Measurements from ENCODE around the gene LDLRAD3. TPM values are rescaled to one million over a fixed set of nuclear protein-coding genes. Genes with fewer than 3 reads are reported as not detected.

Gene LDLRAD3
- total RNA-seq, 1 experiment from 2014 or later = 12.1 TPM

DNA sequence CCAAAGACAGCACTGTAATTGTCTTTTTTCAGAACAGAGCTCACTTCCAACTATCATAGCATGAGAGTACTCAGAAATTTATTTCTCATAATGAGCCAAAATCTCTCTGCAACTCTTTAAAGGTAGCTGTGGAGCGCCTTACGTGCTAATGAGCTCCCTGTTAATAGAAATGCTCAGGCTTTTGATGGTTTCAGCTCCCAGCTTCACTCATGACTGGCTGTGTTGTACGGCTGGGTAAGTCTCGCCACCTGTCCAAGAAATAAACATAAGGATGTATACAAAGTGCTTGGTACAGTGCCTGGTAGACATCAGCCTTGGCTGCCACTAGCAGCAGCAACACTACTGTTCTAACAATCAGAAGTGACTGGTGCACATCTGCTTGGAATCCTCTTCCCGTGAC, 109.4 kb downstream of the LDLRAD3 start:
- no peaks in the 10 kb centered on the region for H3K9me3 ChIP-seq (ENCODE audit: control insufficient read depth, low read depth, low read length)
- WGBS (ENCODE audit: extremely low coverage, insufficient read length, low lambda C conversion rate) = no CpG with 5 or more reads among the region's 5 CpGs
- H4K5ac ChIP-seq (ENCODE audit: insufficient read length, low read depth, low read length) = no peak overlapping the region
- no peak overlapping the region for H3K4me2 ChIP-seq (ENCODE audit: insufficient read depth, insufficient read length, low read length)
- H3K56ac ChIP-seq (ENCODE audit: insufficient read length, low read depth, low read length) = no peak overlapping the region
- H2AK5ac ChIP-seq (ENCODE audit: insufficient read length, low read length) = no peak overlapping the region
- no peak overlapping the region for H3T11ph ChIP-seq (ENCODE audit: low read length)
- H2BK15ac ChIP-seq (ENCODE audit: low read depth, low read length) = no peak overlapping the region
- no peak overlapping the region for H3K23ac ChIP-seq (ENCODE audit: insufficient read length, low read depth, low read length)
- DNase-seq = no peak
- no peak overlapping the region for H2BK120ac ChIP-seq (ENCODE audit: low read depth, low read length, poor library complexity, severe bottlenecking)
- no peaks in the 10 kb centered on the region for H3K79me2 ChIP-seq (ENCODE audit: insufficient read depth, low read length)
- no peak overlapping the region for H2AFZ ChIP-seq (ENCODE audit: low read length)
- H4K91ac ChIP-seq (ENCODE audit: insufficient read length, low read depth, low read length) = no peak overlapping the region
- H4K20me1 ChIP-seq (ENCODE audit: control insufficient read depth, insufficient read depth, insufficient read length) = no peaks in the 10 kb centered on the region
- Mint-ChIP-seq H3K27ac (no peak overlapping the region), H3K4me1 (peaks cover 44 to 45% of the 10 kb centered on the region in 2 experiments), H3K4me3 (no peak overlapping the region), H3K27me3 (ENCODE audit: low read depth) (no peaks in the 10 kb centered on the region), H3K9me3 (peaks cover 3 to 4% of the 10 kb centered on the region in 2 experiments; a peak in 3 of 5 replicates), H3K36me3 (ENCODE audit: insufficient read depth in 1 of 3, low read depth in 3 of 3) (peaks cover 4 to 12% (median 4%) of the 10 kb centered on the region in 3 experiments; a peak in 4 of 7 replicates)
- no peaks in the 10 kb centered on the region for H3K23me2 ChIP-seq (ENCODE audit: insufficient read length, low read depth, low read length, poor library complexity, severe bottlenecking)
- H3K27me3 ChIP-seq (ENCODE audit: insufficient read depth, low read length) = no peaks in the 10 kb centered on the region
- H3K9ac ChIP-seq (ENCODE audit: extremely low read depth, insufficient read length, low read length) = no peak overlapping the region
- H4K8ac ChIP-seq (replicated peaks; ENCODE audit: insufficient read length, low read depth, low read length) = no peak overlapping the region
- no peak overlapping the region for H2BK12ac ChIP-seq (ENCODE audit: insufficient read length, low read depth, low read length)
- H3K14ac ChIP-seq (ENCODE audit: insufficient read depth, low read length) = no peak overlapping the region
- no peaks in the 10 kb centered on the region for H3K4me1 ChIP-seq (ENCODE audit: insufficient read depth, low read length)
- no peak overlapping the region for H2BK20ac ChIP-seq (ENCODE audit: low read depth, low read length, poor library complexity, severe bottlenecking)
- no peak overlapping the region for H3K27ac ChIP-seq (ENCODE audit: insufficient read length, low read depth, low read length)
- H3K4ac ChIP-seq (ENCODE audit: low read depth, low read length) = no peak overlapping the region
- no peak overlapping the region for H2BK5ac ChIP-seq (ENCODE audit: insufficient read length, low read length)
- TF ChIP-seq, protein P1, sequence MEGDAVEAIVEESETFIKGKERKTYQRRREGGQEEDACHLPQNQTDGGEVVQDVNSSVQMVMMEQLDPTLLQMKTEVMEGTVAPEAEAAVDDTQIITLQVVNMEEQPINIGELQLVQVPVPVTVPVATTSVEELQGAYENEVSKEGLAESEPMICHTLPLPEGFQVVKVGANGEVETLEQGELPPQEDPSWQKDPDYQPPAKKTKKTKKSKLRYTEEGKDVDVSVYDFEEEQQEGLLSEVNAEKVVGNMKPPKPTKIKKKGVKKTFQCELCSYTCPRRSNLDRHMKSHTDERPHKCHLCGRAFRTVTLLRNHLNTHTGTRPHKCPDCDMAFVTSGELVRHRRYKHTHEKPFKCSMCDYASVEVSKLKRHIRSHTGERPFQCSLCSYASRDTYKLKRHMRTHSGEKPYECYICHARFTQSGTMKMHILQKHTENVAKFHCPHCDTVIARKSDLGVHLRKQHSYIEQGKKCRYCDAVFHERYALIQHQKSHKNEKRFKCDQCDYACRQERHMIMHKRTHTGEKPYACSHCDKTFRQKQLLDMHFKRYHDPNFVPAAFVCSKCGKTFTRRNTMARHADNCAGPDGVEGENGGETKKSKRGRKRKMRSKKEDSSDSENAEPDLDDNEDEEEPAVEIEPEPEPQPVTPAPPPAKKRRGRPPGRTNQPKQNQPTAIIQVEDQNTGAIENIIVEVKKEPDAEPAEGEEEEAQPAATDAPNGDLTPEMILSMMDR (conservative IDR thresholded peaks at IDR 0.05) = no peak
- no peak overlapping the region for H3K18ac ChIP-seq (ENCODE audit: insufficient read length, low read depth, low read length)
- H3K79me1 ChIP-seq (ENCODE audit: insufficient read depth, low read depth, low read length, poor library complexity, severe bottlenecking) = no peaks in the 10 kb centered on the region
